ENCODE results near the gene CWF19L1. TPM values are rescaled to one million over a fixed set of nuclear protein-coding genes. Genes with fewer than 3 reads are reported as not detected.

CWF19L1 gene
- total RNA-seq, 4 donors from 2014 or later = 11.6 to 16.4 (median 12.4) TPM

- Histone ChIP-seq H3K4me3 (peak overlapping the region; percentile 81 to 97 (median 93)), H3K36me3 (peaks cover 0 to 16% (median 4%) of the 10 kb centered on the region in 4 donors), H3K9me3 (no peaks in the 10 kb centered on the region), H3K27ac (replicated peaks in 1 of 4) (no peak overlapping the region), H3K4me1 (peaks cover 17 to 35% (median 31%) of the 10 kb centered on the region in 4 donors), H3K27me3 (no peaks in the 10 kb centered on the region)
- WGBS = 89% methylated on average over 15 of the region's 15 CpGs
- intact Hi-C loops (cut with DNase I) = no loop called here
- TF ChIP-seq EP300 (IDR thresholded peaks at IDR 0.05) (no peak), POLR2AphosphoS5 (IDR thresholded peaks at IDR 0.05) (no peak), POLR2A (IDR thresholded peaks at IDR 0.05; ENCODE audit: low read depth) (no peak), CTCF (IDR thresholded peaks at IDR 0.05) (no peak)
- no peak for DNase-seq (ENCODE audit: extremely low spot score)
Measured at GRCh38 chr10:100265821-100266485, 1.5 kb downstream of the CWF19L1 start.

- Histone ChIP-seq H3K27ac (replicated peaks in 1 of 4) (no peak overlapping the region), H3K9me3 (no peaks in the 10 kb centered on the region), H3K36me3 (peaks cover 51 to 100% (median 87%) of the 10 kb centered on the region in 4 donors), H3K4me1 (no peaks in the 10 kb centered on the region), H3K4me3 (no peak overlapping the region), H3K27me3 (no peaks in the 10 kb centered on the region)
- intact Hi-C loops (cut with DNase I) = no loop called here
- no peak for DNase-seq (ENCODE audit: extremely low spot score)
- WGBS = 89% methylated on average over 3 of the region's 3 CpGs
- TF ChIP-seq EP300 (IDR thresholded peaks at IDR 0.05) (no peak), CTCF (IDR thresholded peaks at IDR 0.05) (no peak), POLR2A (IDR thresholded peaks at IDR 0.05; ENCODE audit: low read depth) (no peak), POLR2AphosphoS5 (IDR thresholded peaks at IDR 0.05) (no peak)
Measured at GRCh38 chr10:100254191-100254590, 13.2 kb downstream of the CWF19L1 start.

- H3K27me3 ChIP-seq = no peaks in the 10 kb centered on the region
- 94% methylated on average over 5 of the region's 5 CpGs for WGBS
- H3K9me3 ChIP-seq = no peaks in the 10 kb centered on the region
- intact Hi-C loops (cut with DNase I) = no loop called here
- no peak for DNase-seq (ENCODE audit: extremely low spot score)
- H3K4me1 ChIP-seq = no peaks in the 10 kb centered on the region
- no peak for TF ChIP-seq POLR2A (IDR thresholded peaks at IDR 0.05; ENCODE audit: low read depth)
- no peak for TF ChIP-seq EP300 (IDR thresholded peaks at IDR 0.05)
- no peak for TF ChIP-seq POLR2AphosphoS5 (IDR thresholded peaks at IDR 0.05)
- no peak for TF ChIP-seq CTCF (IDR thresholded peaks at IDR 0.05)
- H3K36me3 ChIP-seq = peaks cover 54 to 100% (median 89%) of the 10 kb centered on the region in 4 donors
- H3K27ac ChIP-seq (replicated peaks in 1 of 4) = no peak overlapping the region
- H3K4me3 ChIP-seq = no peak overlapping the region
Measured at GRCh38 chr10:100253041-100253440, 14.4 kb downstream of the CWF19L1 start.

GRCh38 chr10:100248820-100249219 is 18.6 kb downstream of the CWF19L1 start:
- H3K9me3 ChIP-seq = no peaks in the 10 kb centered on the region
- H3K27me3 ChIP-seq = no peaks in the 10 kb centered on the region
- peaks cover 0 to 4% (median 0%) of the 10 kb centered on the region in 4 donors for H3K4me1 ChIP-seq
- H3K4me3 ChIP-seq = no peak overlapping the region
- intact Hi-C loops (cut with DNase I) = no loop called here
- DNase-seq (ENCODE audit: extremely low spot score) = no peak
- H3K36me3 ChIP-seq = peaks cover 66 to 100% (median 89%) of the 10 kb centered on the region in 4 donors
- H3K27ac ChIP-seq (replicated peaks in 1 of 4) = no peak overlapping the region
- 97% methylated on average over 7 of the region's 7 CpGs for WGBS
- TF ChIP-seq CTCF (IDR thresholded peaks at IDR 0.05) (no peak), POLR2AphosphoS5 (IDR thresholded peaks at IDR 0.05) (no peak), POLR2A (IDR thresholded peaks at IDR 0.05; ENCODE audit: low read depth) (no peak), EP300 (IDR thresholded peaks at IDR 0.05) (no peak)

Measured in esophagus muscularis mucosa (tissue), 4 donors.